ENCODE data around the gene FAM210A.

DNA sequence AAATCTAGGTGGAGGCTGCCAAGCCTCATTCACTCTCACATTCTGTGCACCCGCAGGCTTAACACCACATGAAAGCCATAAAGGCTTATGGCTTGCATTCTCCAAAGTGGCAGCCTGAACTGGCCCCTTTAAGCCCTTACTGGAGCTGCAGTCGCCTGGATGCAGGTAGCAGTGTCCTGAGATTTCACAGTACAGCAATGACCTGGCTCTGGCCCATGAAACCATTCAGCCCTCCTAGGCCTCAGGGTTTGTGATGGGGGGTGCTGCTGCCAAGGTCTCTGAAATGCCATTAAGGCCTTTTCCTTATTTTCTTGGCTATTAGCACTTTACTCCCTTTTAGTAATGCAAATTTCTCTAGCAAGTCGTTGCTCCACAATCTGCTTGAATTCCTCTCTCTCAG is 48.7 kb upstream of the FAM210A start:
- TF ChIP-seq CTCF (conservative IDR thresholded peaks at IDR 0.05) (no peak), EZH2 (IDR thresholded peaks at IDR 0.05; ENCODE audit: low read depth) (no peak)
